ENCODE results near the gene F11R.

- TF ChIP-seq CTCF (IDR thresholded peaks at IDR 0.05), result no peak
- no peak for TF ChIP-seq EZH2 (IDR thresholded peaks at IDR 0.05; ENCODE audit: borderline replicate concordance, insufficient read depth, low read depth, low read length, poor library complexity, severe bottlenecking)
Observed at GRCh38 chr1:161000736-161001480, 20.0 kb downstream of the F11R start.
